ENCODE data around the gene GABARAPL2.
A peak's percentile ranks its signal among the peaks of the same experiment; 100 is the strongest.

The GABARAPL2 gene

DNA sequence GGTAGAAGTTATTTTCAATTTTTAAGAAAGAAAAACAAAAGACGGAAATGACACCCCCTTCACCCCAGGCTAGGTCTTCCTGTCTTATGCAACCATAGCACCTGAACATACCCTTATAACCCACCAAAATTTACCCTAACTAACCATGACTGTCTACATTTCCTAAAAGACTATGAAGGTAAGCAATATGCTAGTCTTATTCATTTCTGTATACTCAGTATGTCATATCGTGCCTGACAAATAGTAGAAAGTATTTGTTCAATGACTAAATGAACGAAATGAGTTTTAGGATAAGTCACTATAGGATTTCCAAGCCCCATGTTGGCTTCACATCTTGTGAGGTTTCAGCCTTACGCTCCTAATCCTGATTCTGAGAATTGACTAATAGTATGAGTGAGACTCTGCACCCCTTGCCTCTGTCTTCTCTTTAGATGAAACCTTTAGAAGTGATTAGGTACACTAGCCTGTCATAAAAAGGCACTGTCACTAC lies 50.4 kb downstream of the GABARAPL2 start:
- peaks cover 0 to 4% (median 0%) of the 10 kb centered on the region in 11 experiments; a peak in 1 of 22 replicates for H4K20me1 ChIP-seq
- H3K27me3 ChIP-seq: no peaks in the 10 kb centered on the region
- H3K9me3 ChIP-seq (replicated peaks in 1 of 11): no peaks in the 10 kb centered on the region
- no peak overlapping the region for H3K27ac ChIP-seq
- no peak overlapping the region for H3K4me3 ChIP-seq
- H3K4me2 ChIP-seq: no peak overlapping the region
- H3K4me1 ChIP-seq: peaks cover 8 to 19% (median 14%) of the 10 kb centered on the region in 10 experiments
- H3K9ac ChIP-seq: no peak overlapping the region
- TF ChIP-seq Cebpa-rat (IDR thresholded peaks at IDR 0.05): no peak
- H3K36me3 ChIP-seq: peaks cover 90 to 92% (median 91%) of the 10 kb centered on the region in 11 experiments

DNA sequence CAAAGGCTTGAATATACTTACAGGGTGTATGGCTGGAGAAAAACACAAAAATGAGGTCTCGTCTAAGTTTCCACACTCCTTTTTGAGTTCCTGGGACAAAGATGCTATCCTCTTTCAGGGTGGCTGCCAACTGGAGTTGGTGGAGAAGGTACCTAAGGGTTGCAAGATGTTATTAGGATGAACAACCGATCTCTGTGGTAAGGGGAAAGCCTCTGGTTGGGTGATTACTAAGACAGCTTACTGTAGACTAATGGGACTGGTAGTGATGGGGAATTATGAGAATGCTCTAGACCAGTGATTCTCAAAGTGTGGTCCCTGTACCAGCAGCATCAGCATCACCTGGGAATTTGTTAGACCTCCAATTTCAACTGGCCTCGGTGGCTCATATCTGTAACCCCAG lies 50.9 kb downstream of the GABARAPL2 start:
- peaks cover 84 to 87% (median 85%) of the 10 kb centered on the region in 11 experiments for H3K36me3 ChIP-seq
- no peak for TF ChIP-seq Cebpa-rat (IDR thresholded peaks at IDR 0.05)
- H3K27ac ChIP-seq: no peak overlapping the region
- no peak overlapping the region for H3K9ac ChIP-seq
- H4K20me1 ChIP-seq: peaks cover 0 to 4% (median 0%) of the 10 kb centered on the region in 11 experiments; a peak in 1 of 22 replicates
- H3K4me1 ChIP-seq: peaks cover 13 to 25% (median 19%) of the 10 kb centered on the region in 10 experiments
- no peak overlapping the region for H3K4me3 ChIP-seq
- no peaks in the 10 kb centered on the region for H3K9me3 ChIP-seq (replicated peaks in 1 of 11)
- no peak overlapping the region for H3K4me2 ChIP-seq
- H3K27me3 ChIP-seq: no peaks in the 10 kb centered on the region

DNA sequence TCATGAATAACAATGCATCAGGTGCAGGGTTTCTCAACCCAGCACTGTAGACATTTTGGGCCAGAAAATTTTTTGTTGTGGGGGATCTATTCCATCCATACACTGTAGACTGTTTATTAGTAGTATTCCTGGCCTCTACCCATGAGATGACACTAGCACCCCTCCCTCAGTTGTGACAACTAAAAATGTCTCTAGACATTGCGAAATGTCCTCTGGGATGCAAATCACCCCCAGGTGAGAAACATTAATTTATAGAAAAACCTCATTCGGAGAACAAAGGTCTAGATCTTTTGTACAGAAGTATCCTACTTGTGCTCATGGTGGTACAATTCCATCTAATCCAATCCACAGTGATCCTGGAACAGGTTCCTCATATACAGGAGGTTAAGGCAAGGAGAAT lies 52.6 kb downstream of the GABARAPL2 start:
- Histone ChIP-seq H3K27ac (no peak overlapping the region), H3K4me3 (no peak overlapping the region), H3K27me3 (no peaks in the 10 kb centered on the region), H3K36me3 (peaks cover 67 to 70% (median 69%) of the 10 kb centered on the region in 11 experiments), H3K4me2 (no peak overlapping the region), H3K9ac (no peak overlapping the region), H3K9me3 (replicated peaks in 1 of 11) (no peaks in the 10 kb centered on the region), H4K20me1 (peaks cover 0 to 4% (median 0%) of the 10 kb centered on the region in 11 experiments; a peak in 1 of 22 replicates), H3K4me1 (peaks cover 18 to 33% (median 27%) of the 10 kb centered on the region in 10 experiments)
- peak in 1 of 11 experiments; percentile 39; a peak in 3 of 22 replicates for TF ChIP-seq Cebpa-rat (IDR thresholded peaks at IDR 0.05)

DNA sequence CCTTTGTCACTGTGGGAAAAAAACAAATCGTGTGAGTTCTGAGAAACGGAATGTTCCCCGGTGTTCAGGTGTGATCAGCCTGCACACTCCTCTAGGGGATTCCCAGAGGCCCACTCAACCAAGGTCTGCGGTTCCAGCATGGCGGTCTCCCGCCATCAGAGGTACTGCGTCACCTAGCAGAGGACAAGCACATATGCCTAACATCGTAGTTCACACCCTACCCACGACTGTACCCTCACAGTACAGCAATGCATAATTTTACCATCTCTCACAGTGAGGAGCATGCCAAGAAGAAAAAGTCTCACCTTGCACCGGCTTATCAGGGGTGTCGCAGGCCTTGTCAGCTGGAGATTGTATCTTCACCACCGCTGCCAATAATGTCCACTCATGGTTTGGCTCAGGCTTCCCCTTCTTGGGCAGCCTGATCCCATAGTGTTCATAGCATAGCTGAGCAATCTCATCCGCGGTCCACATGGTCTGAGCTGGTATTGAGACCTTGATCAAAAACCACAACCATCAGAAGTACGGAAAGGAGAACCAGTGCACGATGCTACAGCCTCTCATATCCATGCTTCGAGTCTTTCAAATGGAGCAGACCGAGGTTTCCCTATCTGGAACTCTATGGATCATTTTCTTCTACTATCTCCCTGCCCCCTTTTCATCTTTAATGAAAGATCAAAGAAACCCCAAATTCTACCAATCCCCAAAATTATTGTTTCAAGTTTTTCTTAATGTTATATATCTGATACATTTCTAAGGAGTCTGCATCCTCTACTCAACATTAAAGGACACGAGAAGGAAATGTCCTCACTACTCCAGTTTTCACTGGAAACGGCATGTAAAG lies 54.4 kb downstream of the GABARAPL2 start:
- Histone ChIP-seq H4K20me1 (peaks cover 0 to 4% (median 0%) of the 10 kb centered on the region in 11 experiments; a peak in 1 of 22 replicates), H3K36me3 (peaks cover 51 to 67% (median 63%) of the 10 kb centered on the region in 11 experiments)

DNA sequence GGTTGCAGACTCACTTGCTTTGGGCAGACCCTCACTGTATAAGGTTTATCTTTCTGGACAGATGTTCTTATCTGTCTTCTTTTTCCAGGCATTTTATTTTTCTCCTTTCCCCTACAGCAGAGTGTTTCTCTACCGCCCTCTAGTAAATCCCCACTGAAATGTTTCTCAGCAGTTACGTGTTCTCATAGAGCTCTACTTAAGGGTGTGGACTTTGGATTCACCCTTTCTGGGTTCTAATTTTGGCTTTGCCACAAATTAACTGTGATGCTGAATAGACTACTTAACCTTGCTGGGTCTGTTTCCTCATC lies 54.9 kb downstream of the GABARAPL2 start:
- H3K9ac ChIP-seq: 0 out of 22 replicates have a peak overlapping the region, but pooled peaks of 2 of the 11 experiments have one; percentile 86 to 92
- TF ChIP-seq Cebpa-rat (IDR thresholded peaks at IDR 0.05): no peak
- no peak overlapping the region for H3K4me3 ChIP-seq
- peak overlapping the region; percentile 83 to 96 (median 93); a peak in 17 of 22 replicates for H3K4me2 ChIP-seq
- no peak overlapping the region for H3K27ac ChIP-seq
- no peaks in the 10 kb centered on the region for H3K27me3 ChIP-seq
- H3K36me3 ChIP-seq: peaks cover 51 to 67% (median 63%) of the 10 kb centered on the region in 11 experiments
- peaks cover 0 to 4% (median 0%) of the 10 kb centered on the region in 11 experiments; a peak in 1 of 22 replicates for H4K20me1 ChIP-seq
- no peaks in the 10 kb centered on the region for H3K9me3 ChIP-seq (replicated peaks in 1 of 11)
- H3K4me1 ChIP-seq: peaks cover 20 to 52% (median 36%) of the 10 kb centered on the region in 10 experiments

More for the DNA sequence above, 54.4 kb downstream of the GABARAPL2 start:
- Histone ChIP-seq H3K9ac (0 out of 22 replicates have a peak overlapping the region, but pooled peaks of 2 of the 11 experiments have one; percentile 86 to 92), H3K4me3 (no peak overlapping the region), H3K4me2 (peak overlapping the region; percentile 83 to 96 (median 93); a peak in 14 of 22 replicates), H3K9me3 (replicated peaks in 1 of 11) (no peaks in the 10 kb centered on the region), H3K4me1 (peaks cover 20 to 47% (median 36%) of the 10 kb centered on the region in 10 experiments), H3K27me3 (no peaks in the 10 kb centered on the region), H3K27ac (no peak overlapping the region)
- TF ChIP-seq Cebpa-rat (IDR thresholded peaks at IDR 0.05): no peak

DNA sequence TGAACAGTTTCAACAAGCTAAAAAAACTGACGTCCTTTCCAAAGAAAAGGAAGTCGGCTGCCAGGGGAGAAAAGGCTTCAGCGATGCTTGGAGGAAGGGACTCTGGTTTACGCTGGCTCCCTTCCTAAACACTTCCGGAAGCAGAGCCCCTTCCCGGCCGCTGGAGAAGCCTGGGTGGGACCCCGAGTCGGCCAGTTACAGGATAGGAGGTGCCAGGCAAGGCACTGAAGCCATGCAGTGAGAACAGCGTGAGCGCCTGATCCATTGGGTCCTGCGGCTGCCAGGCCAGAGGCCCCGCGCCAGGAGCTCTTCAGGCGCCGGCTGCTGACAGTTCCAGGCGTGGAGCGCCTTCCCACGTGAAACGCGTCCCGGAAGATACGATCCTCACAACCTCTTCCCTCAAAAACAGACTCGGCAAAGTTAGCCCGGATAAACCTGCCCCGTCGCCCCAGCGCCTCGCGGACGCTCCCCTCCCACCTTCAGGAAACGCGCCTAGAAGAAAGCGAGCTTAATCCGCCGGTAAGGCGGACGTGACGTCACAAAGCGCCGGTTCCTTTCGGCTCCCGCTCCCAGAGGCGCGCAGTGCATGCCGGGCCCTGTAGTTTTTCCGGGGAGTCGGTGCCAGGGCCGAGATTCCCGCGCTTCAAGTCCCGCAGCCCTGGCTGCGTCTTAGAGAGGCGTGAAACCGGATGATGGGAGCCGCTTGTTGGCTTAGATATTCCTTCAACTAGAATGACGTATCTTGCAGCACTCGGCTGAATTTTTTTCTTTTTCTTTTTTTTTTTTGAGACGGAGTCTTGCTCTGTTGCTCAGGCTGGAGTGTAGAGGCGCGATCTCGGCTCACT lies 56.8 kb downstream of the GABARAPL2 start, which contains the start of gene ADAT1:
Gene ADAT1 (minus strand): TSS at position 521 of the 845 bp plus-strand sequence. CDS start 2,482 bp downstream, outside the sequence.
- Histone ChIP-seq H3K9ac (peak within 1 kb of the TSS; percentile 86 to 95 (median 92)), H3K27me3 (no peaks in the 10 kb centered on the region), H4K20me1 (peaks cover 0 to 12% (median 7%) of the 10 kb centered on the region in 11 experiments; a peak in 10 of 22 replicates), H3K4me2 (peak within 1 kb of the TSS; percentile 83 to 96 (median 93)), H3K4me1 (peaks cover 32 to 68% (median 50%) of the 10 kb centered on the region in 10 experiments), H3K36me3 (peaks cover 50 to 67% (median 63%) of the 10 kb centered on the region in 11 experiments), H3K9me3 (replicated peaks in 1 of 11) (no peaks in the 10 kb centered on the region), H3K4me3 (peak within 1 kb of the TSS; percentile 72 to 85 (median 82)), H3K27ac (peak within 1 kb of the TSS; percentile 78 to 94 (median 88))
- TF ChIP-seq Cebpa-rat (IDR thresholded peaks at IDR 0.05): no peak

DNA sequence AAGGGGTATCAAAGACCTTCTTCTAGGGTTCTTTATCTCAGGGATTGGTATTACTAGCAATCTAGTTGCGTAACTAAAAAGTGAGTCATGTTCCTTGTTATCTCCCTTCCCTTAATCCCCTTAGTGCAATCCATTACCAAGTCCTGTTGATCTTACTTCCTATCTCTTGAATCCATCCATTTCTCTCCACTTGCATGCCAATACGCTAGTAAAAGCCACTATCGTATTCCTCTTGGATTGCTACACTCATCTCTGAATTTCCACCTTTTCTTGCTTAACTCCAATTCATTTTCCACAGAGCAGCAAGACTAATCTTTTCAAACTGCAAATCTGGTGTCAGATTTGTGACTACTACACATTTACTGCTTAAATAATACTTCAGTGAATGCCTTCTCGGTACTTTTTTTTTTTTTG lies 58.7 kb downstream of the GABARAPL2 start:
- H3K4me2 ChIP-seq: peak overlapping the region in 4 of 11 experiments; percentile 29 to 45 (median 38); a peak in 7 of 22 replicates
- H3K27me3 ChIP-seq: no peaks in the 10 kb centered on the region
- peak in 2 of 11 experiments; percentile 21 to 22; a peak in 2 of 22 replicates for TF ChIP-seq Cebpa-rat (IDR thresholded peaks at IDR 0.05)
- peaks cover 50 to 67% (median 63%) of the 10 kb centered on the region in 11 experiments for H3K36me3 ChIP-seq
- H3K4me1 ChIP-seq: peaks cover 45 to 84% (median 65%) of the 10 kb centered on the region in 10 experiments
- H3K9me3 ChIP-seq (replicated peaks in 1 of 11): no peaks in the 10 kb centered on the region
- H3K27ac ChIP-seq: 0 out of 22 replicates have a peak overlapping the region, but pooled peaks of 1 of the 11 experiments have one; percentile 2
- H4K20me1 ChIP-seq: peaks cover 0 to 25% (median 18%) of the 10 kb centered on the region in 11 experiments; a peak in 12 of 22 replicates
- H3K4me3 ChIP-seq: no peak overlapping the region
- peak overlapping the region in 1 of 11 experiments; percentile 13; a peak in 2 of 22 replicates for H3K9ac ChIP-seq

DNA sequence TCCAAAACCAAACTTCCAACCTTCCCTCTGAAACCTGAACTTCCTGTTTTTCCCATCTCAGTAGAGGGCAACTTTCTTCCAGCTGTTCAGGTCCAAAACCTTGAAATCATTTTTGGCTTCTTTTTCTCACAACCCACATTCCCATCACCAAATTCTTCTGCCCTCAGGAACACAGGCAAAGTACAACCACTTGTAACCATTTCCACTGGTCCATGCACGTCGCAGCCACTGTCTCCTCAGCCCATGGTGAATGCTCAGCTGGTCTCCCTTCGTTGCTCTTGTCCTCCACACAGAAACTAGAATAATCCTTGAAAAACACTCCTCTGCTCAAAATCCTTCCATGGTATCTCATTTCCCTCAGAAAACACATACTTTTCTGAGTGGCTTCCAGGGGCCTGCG lies 60.6 kb downstream of the GABARAPL2 start:
- no peak overlapping the region for H3K4me3 ChIP-seq
- H3K36me3 ChIP-seq: peaks cover 63 to 77% (median 75%) of the 10 kb centered on the region in 11 experiments
- peak overlapping the region in 7 of 11 experiments; percentile 57 to 81 (median 75); a peak in 7 of 22 replicates for H3K4me2 ChIP-seq
- peak overlapping the region in 5 of 11 experiments; percentile 26 to 41 (median 35); a peak in 8 of 22 replicates for H3K27ac ChIP-seq
- peaks cover 31 to 65% (median 49%) of the 10 kb centered on the region in 10 experiments for H3K4me1 ChIP-seq
- peaks cover 0 to 38% (median 19%) of the 10 kb centered on the region in 11 experiments; a peak in 12 of 22 replicates for H4K20me1 ChIP-seq
- H3K9ac ChIP-seq: no peak overlapping the region
- no peaks in the 10 kb centered on the region for H3K27me3 ChIP-seq
- no peak for TF ChIP-seq Cebpa-rat (IDR thresholded peaks at IDR 0.05)
- no peaks in the 10 kb centered on the region for H3K9me3 ChIP-seq (replicated peaks in 1 of 11)

Measured in BLaER1 treated with 17β-estradiol and CSF1 and Interleukin-3, amounts not matched to agents 10 nM and 100 nM (cell line).